Bronchus fibroblast of lung (primary cell): ENCODE results near the gene CPE. TPM values are rescaled to one million over a fixed set of nuclear protein-coding genes. Genes with fewer than 3 reads are reported as not detected.

Source experiments
- total RNA-seq: library from RNA; depleted of rRNA; stranded (reverse); fragments of >200 nt; gene quantifications from 2 replicates; pipeline ENCODE4 v1.2.3, GENCODE V29; 2015

CPE gene
- total RNA-seq: 10.7 and 11.6 TPM in 2 replicates

DNA sequence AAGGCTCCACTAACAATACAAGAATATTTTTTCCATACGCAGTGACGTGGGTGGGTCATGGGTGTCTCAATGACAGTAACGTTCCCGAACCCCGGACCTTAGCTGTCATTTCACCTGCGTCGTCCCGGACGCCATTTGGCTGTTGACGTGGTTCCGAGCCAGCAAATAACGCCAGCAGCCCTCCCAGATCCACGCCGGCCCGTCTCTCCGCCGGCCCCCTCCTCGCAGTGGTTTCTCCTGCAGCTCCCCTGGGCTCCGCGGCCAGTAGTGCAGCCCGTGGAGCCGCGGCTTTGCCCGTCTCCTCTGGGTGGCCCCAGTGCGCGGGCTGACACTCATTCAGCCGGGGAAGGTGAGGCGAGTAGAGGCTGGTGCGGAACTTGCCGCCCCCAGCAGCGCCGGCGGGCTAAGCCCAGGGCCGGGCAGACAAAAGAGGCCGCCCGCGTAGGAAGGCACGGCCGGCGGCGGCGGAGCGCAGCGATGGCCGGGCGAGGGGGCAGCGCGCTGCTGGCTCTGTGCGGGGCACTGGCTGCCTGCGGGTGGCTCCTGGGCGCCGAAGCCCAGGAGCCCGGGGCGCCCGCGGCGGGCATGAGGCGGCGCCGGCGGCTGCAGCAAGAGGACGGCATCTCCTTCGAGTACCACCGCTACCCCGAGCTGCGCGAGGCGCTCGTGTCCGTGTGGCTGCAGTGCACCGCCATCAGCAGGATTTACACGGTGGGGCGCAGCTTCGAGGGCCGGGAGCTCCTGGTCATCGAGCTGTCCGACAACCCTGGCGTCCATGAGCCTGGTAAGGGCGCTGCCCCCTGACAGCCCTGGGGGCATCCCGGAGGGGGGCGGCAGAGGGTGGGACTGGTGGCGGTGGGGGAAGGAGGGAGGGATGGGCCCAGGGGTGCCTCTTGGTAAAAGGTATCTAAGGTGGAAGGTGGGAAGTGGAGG, at the start of gene CPE:
TSS of gene CPE (plus strand) at position 264 of the 933 bp plus-strand sequence. CDS start at position 478, 214 bp downstream.

Other genes with a start within 250 kb of the CPE start
- 9.1 and 9.8 TPM in 2 replicates for gene KLHL2, start 171.4 kb upstream of the CPE start, total RNA-seq
- gene MSMO1, start 51.3 kb upstream of the CPE start, total RNA-seq: 491 and 592 TPM in 2 replicates